Measurements from ENCODE around the gene CYP24A1. TPM values are rescaled to one million over a fixed set of nuclear protein-coding genes. Genes with fewer than 3 reads are reported as not detected.

Gene CYP24A1
- total RNA-seq, 1 donor from 2014 or later, result 23.6 TPM

GRCh38 chr20:54114109-54114508 lies 59.7 kb downstream of the CYP24A1 start:
- Mint-ChIP-seq H3K27me3 (ENCODE audit: low read depth) (no peaks in the 10 kb centered on the region), H3K27ac (no peak overlapping the region), H3K4me1 (peaks cover 2% of the 10 kb centered on the region), H3K4me3 (no peak overlapping the region), H3K36me3 (no peaks in the 10 kb centered on the region), H3K9me3 (peaks cover 5% of the 10 kb centered on the region)
- TF ChIP-seq, protein P1, sequence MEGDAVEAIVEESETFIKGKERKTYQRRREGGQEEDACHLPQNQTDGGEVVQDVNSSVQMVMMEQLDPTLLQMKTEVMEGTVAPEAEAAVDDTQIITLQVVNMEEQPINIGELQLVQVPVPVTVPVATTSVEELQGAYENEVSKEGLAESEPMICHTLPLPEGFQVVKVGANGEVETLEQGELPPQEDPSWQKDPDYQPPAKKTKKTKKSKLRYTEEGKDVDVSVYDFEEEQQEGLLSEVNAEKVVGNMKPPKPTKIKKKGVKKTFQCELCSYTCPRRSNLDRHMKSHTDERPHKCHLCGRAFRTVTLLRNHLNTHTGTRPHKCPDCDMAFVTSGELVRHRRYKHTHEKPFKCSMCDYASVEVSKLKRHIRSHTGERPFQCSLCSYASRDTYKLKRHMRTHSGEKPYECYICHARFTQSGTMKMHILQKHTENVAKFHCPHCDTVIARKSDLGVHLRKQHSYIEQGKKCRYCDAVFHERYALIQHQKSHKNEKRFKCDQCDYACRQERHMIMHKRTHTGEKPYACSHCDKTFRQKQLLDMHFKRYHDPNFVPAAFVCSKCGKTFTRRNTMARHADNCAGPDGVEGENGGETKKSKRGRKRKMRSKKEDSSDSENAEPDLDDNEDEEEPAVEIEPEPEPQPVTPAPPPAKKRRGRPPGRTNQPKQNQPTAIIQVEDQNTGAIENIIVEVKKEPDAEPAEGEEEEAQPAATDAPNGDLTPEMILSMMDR (IDR thresholded peaks at IDR 0.05; ENCODE audit: unreplicated experiment), result no peak
- DNase-seq (ENCODE audit: low spot score in 2 of 2, unreplicated experiment in 2 of 2), result no peak

- no peak overlapping the region for H3K27ac Mint-ChIP-seq
- no peak for DNase-seq (ENCODE audit: low spot score in 2 of 2, unreplicated experiment in 2 of 2)
- no peaks in the 10 kb centered on the region for H3K27me3 Mint-ChIP-seq (ENCODE audit: low read depth)
- TF ChIP-seq, protein P1 (IDR thresholded peaks at IDR 0.05; ENCODE audit: unreplicated experiment), result no peak
- peaks cover 5% of the 10 kb centered on the region for H3K9me3 Mint-ChIP-seq
- no peak overlapping the region for H3K4me3 Mint-ChIP-seq
- peaks cover 2% of the 10 kb centered on the region for H3K4me1 Mint-ChIP-seq
- no peaks in the 10 kb centered on the region for H3K36me3 Mint-ChIP-seq
Observed at GRCh38 chr20:54113566-54113965, 60.2 kb downstream of the CYP24A1 start.

- Mint-ChIP-seq H3K27me3 (ENCODE audit: low read depth) (no peaks in the 10 kb centered on the region), H3K4me3 (no peak overlapping the region), H3K36me3 (no peaks in the 10 kb centered on the region), H3K27ac (no peak overlapping the region), H3K9me3 (peaks cover 5% of the 10 kb centered on the region), H3K4me1 (peaks cover 11% of the 10 kb centered on the region)
- TF ChIP-seq, protein P1 (IDR thresholded peaks at IDR 0.05; ENCODE audit: unreplicated experiment), result no peak
- DNase-seq (ENCODE audit: low spot score in 2 of 2, unreplicated experiment in 2 of 2), result no peak
Observed at GRCh38 chr20:54112221-54112884, 61.4 kb downstream of the CYP24A1 start.

DNA sequence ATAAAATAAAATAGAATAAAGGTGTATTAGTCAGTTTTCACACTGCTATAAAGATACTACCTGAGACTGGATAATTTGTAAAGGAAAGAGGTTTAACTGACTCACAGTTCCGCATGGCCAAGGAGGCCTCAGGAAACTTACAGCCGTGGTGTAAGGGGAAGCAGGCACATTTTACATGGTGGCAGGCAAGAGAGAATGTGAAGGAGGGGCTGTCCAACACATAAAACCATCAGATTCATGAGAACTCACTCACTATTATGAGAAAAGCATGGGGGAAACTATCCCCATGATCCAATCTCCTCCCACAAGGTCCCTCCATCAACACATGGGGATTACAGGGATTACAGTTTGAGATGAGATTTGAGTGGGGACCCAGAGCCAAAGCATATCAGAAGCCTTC lies 62.3 kb downstream of the CYP24A1 start:
- no peaks in the 10 kb centered on the region for H3K36me3 Mint-ChIP-seq
- TF ChIP-seq, protein P1 (IDR thresholded peaks at IDR 0.05; ENCODE audit: unreplicated experiment), result no peak
- H3K4me1 Mint-ChIP-seq, result peaks cover 14% of the 10 kb centered on the region
- peaks cover 5% of the 10 kb centered on the region for H3K9me3 Mint-ChIP-seq
- DNase-seq (ENCODE audit: low spot score in 2 of 2, unreplicated experiment in 2 of 2), result no peak
- H3K4me3 Mint-ChIP-seq, result no peak overlapping the region
- H3K27me3 Mint-ChIP-seq (ENCODE audit: low read depth), result no peaks in the 10 kb centered on the region
- H3K27ac Mint-ChIP-seq, result no peak overlapping the region

DNA sequence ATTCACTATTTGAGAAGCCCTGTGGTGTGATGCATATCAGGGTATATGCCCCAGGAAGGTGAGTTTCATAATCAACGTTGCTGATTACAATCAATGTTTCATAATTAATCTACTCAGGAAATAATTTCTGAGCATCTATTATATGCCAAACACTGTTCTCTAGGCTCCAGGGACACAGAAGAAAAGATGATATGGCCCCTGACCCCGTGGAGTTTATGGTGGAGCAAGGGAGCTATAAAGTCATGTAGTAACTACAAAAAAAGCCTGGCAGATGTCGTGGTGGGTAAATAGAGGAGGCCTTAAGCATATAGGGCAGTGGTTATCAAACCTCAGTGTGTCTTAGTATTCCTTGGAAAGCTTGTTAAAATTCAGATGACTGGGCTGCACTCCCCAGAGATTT lies 63.3 kb downstream of the CYP24A1 start:
- Mint-ChIP-seq H3K27me3 (ENCODE audit: low read depth) (no peaks in the 10 kb centered on the region), H3K4me3 (no peak overlapping the region), H3K36me3 (no peaks in the 10 kb centered on the region), H3K27ac (no peak overlapping the region), H3K9me3 (peaks cover 5% of the 10 kb centered on the region), H3K4me1 (peaks cover 17% of the 10 kb centered on the region)
- TF ChIP-seq, protein P1 (IDR thresholded peaks at IDR 0.05; ENCODE audit: unreplicated experiment), result no peak
- no peak for DNase-seq (ENCODE audit: low spot score in 2 of 2, unreplicated experiment in 2 of 2)
